IPS DF 4.7 (cell line): ENCODE data around the gene GSE1.

ENCODE experiments used
- DNase-seq: peaks from one replicate; pipeline ENCODE4 v3.0.0-alpha.2; 2013; ENCODE audit warnings: low spot score; ENCODE audit errors: extremely low read depth

The GSE1 gene

DNA sequence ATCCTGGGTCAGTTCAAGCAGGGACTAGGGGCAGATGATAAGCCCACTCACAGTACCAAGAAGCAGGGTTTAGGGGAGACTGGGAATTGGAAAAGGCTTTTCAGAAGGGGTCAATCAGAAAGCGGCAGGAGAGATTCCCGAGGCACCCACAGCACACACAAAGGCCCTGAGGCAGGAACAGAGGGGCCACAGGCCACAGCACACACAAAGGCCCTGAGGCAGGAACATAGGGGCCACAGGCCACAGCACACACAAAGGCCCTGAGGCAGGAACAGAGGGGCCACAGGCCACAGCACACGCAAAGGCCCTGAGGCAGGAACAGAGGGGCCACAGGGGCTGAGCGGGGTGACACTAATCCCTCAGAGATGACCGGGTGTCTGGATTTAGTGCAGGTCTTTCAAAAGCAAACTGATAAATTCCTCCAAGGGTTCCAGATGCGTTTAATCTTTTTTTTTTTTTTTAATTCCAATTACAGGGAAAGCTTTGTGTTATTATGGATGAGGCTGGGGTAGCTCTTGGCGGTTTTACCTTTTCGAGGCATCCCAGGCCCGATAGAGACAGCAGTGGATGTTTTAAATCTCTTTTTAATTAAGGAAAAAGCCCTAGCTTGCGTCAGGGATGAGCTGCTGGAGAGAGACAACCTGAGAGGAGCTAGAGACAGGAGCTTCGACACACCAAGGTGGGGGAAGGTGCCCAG, 106.6 kb downstream of the GSE1 start:
- DNase-seq: no peak

DNA sequence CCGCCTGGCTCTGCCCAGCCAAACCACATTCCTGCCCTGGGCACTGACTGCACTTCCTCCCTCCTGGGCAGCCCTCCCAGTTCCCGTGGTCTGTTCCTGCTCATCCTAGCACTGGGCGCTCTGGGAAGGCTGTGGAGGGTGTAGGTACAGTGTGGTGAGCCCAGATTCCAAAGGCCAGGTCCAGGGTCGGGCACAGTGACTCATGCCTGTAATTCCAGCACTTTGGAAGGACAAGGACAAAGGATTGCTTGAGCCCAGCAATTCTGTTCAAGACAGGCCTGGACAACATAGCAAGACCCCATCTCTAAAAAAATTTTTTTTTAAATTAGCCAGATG, 107.1 kb downstream of the GSE1 start:
- no peak for DNase-seq

DNA sequence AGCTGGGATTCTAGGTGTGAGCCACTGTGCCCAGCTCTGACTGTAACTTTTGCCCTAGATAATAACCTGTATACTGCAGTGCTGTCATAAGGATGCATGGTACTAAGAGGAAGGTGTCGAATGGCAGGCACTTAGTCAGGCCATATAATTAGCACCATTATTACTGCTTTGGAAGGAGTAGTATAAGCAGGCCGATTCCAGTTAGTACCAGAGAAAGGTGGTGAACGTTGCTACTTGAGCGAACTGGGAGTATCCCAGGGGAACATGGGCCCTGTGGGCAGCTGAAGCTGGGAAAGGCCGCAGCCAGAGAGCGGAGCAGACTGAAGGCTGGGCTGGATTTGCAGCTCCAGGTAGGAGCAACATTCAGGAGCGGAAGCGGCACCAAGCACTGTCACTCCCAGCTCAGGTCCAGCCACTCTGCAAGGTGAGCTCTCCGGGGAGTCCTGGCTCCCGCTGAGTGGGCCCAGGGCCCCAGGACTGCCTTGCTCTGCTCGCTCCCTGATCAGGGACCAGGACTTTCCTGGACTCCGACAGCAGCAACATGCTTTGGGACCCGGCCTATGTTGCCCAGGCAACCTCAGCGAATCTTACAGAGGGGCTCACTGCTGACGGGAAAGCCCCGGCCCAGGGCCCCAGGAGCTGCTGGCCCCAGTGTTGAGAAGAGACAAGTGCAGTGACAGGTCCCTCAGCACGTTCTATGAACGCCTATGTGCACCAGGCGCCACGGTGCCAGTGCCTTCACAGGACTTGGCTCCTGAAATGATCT, 109.2 kb downstream of the GSE1 start:
- no peak for DNase-seq

DNA sequence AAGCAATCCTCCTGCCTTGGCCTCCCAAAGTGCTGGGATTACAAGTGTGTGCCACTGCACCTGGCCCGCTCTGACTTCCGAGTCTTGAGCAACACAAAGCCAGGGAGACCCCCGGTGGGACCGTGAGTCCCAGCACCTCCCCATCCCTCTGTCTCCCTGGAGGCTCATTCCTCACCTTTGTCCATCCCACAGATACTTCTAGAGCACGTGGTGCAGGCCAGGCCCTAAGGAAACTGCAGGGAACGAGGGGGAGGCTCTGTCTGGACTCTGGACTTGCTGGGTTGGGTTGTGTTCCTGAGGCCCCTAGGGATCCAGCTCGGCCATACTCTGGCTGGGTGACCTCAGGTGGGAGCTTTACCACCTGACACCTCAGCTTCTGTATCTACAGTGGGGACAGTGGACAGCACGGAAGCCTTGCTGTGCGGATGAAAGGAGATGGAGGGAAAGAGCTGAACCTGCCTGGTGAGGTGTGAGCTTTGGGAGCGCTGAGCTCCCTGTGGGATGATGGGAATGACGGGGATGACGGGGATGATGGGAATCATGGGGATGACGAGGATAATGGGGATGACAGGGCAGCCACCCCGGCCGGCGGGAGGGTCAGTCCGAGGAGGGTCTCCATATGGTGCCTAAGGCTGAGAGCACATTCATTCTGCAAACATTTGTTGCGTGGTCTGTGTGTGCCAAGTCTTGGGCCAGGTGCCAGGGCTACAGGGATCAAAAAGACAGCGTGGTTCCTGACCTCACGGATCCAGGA, 111.2 kb downstream of the GSE1 start:
- no peak for DNase-seq

DNA sequence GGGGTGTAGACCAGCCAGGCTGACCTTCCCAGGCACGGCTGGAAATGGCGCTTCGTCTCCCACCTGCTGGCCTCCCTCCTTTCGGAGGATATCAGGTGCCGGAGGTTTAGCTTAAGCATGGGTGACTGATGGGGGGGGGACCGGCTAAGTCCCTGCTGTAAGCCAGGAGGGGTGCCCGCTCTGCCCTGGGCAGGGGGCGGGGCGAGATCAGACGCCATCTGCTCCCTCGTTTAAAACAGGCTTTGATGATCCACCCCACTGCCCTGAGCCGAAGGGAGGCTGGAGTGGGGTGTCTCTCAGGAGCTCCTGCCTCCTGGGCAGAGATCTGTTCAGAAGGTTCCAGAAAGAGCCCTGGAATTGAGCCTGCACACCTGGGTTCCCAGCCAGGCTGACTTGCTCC, 111.8 kb downstream of the GSE1 start:
- no peak for DNase-seq
